Right lung (tissue), 5 donors: ENCODE data around the gene VIPR2. TPM values are rescaled to one million over a fixed set of nuclear protein-coding genes. Genes with fewer than 3 reads are reported as not detected.

Source experiments
- DNase-seq, 2 donors: peaks; one replicate each; pipeline ENCODE4 v3.0.0-alpha.2; 2013
- polyA plus RNA-seq, 5 donors: library from polyadenylated mRNA; unstranded; fragments of 120-200 nt; gene quantifications; one replicate each; pipeline versions ENCODE4 v1.2.1 to v1.2.3, GENCODE V29; 2013; ENCODE audit warnings: inconsistent platforms in 1 of 5, low replicate concordance in 1 of 5; ENCODE audit not compliant: insufficient read length in 5 of 5, insufficient read depth in 1 of 5

The VIPR2 gene
- polyA plus RNA-seq, 5 donors, result 0.18 to 0.63 (median 0.44) TPM

GRCh38 chr7:159158125-159158887, 13.6 kb upstream of the VIPR2 start:
- no peak for DNase-seq

GRCh38 chr7:159157714-159158113, 13.0 kb upstream of the VIPR2 start:
- DNase-seq, result no peak

- DNase-seq, result no peak
Observed at GRCh38 chr7:159156436-159157245, 12.0 kb upstream of the VIPR2 start.

GRCh38 chr7:159155410-159155809, 10.7 kb upstream of the VIPR2 start:
- DNase-seq, result no peak

GRCh38 chr7:159154243-159154642, 9.6 kb upstream of the VIPR2 start:
- DNase-seq, result no peak

GRCh38 chr7:159153511-159153910, 8.8 kb upstream of the VIPR2 start:
- DNase-seq, result no peak

GRCh38 chr7:159152816-159153215, 8.1 kb upstream of the VIPR2 start:
- DNase-seq, result no peak

GRCh38 chr7:159151231-159151630, 6.6 kb upstream of the VIPR2 start:
- no peak for DNase-seq

GRCh38 chr7:159149488-159149887, 4.8 kb upstream of the VIPR2 start:
- no peak for DNase-seq

- DNase-seq, result no peak
Observed at GRCh38 chr7:159148430-159149395, 4.0 kb upstream of the VIPR2 start.

- DNase-seq, result no peak
Observed at GRCh38 chr7:159147687-159148086, 3.0 kb upstream of the VIPR2 start.

GRCh38 chr7:159147246-159147645, 2.6 kb upstream of the VIPR2 start:
- peak in 1 of 2 donors; percentile 3 for DNase-seq

- peak in 1 of 2 donors; percentile 5 for DNase-seq
Observed at GRCh38 chr7:159146084-159146858, 1.6 kb upstream of the VIPR2 start.

GRCh38 chr7:159145490-159145855, 806 bp upstream of the VIPR2 start:
- DNase-seq, result peak in 1 of 2 donors; percentile 9

GRCh38 chr7:159143780-159144757, 598 bp downstream of the VIPR2 start:
- peak in 1 of 2 donors; percentile 10 for DNase-seq

GRCh38 chr7:159142730-159143129, 1.9 kb downstream of the VIPR2 start:
- no peak for DNase-seq

GRCh38 chr7:159142199-159142598, 2.5 kb downstream of the VIPR2 start:
- no peak for DNase-seq

- DNase-seq, result no peak
Observed at GRCh38 chr7:159141660-159142059, 3.0 kb downstream of the VIPR2 start.

- no peak for DNase-seq
Observed at GRCh38 chr7:159141167-159141566, 3.5 kb downstream of the VIPR2 start.
